Kidney (tissue), 14 donors: ENCODE data around the gene PTPN7. TPM values are rescaled to one million over a fixed set of nuclear protein-coding genes. Genes with fewer than 3 reads are reported as not detected.
"Not testable (repeated sequence)": the region's sequence is repeated elsewhere in the genome, so short reads cannot be mapped to it uniquely, and the experiment has no call there.

ENCODE experiments used
- DNase-seq, 5 donors: peaks; one replicate each; pipeline ENCODE4 v3.0.0-alpha.2; 2013 to 2020
- FAIRE-seq: peaks from 2 replicates; lab custom pipeline; 2012; peaks lifted over from hg19 to GRCh38; lab: Jason Lieb, UNC
- H3K27ac ChIP-seq, 2 donors: one replicate each; pipeline ENCODE4 v1.7.0; 2013; ENCODE audit warnings: low read depth in 2 of 2, low read length in 2 of 2, inconsistent platforms in 1 of 2
- H3K27me3 ChIP-seq: one replicate; pipeline ENCODE4 v1.7.1; 2013; ENCODE audit warnings: low read length, inconsistent platforms; ENCODE audit not compliant: control insufficient read depth, insufficient read depth
- H3K36me3 ChIP-seq, 3 donors: one replicate each; pipeline versions ENCODE4 v1.7.0 to v1.7.1; 2013; ENCODE audit warnings: low read length in 3 of 3, control low read depth in 1 of 3, inconsistent platforms in 1 of 3; ENCODE audit not compliant: insufficient read depth in 3 of 3, control insufficient read depth in 2 of 3
- H3K4me1 ChIP-seq, 3 donors: one replicate each; pipeline versions ENCODE4 v1.7.0 to v1.7.1; 2013; ENCODE audit warnings: low read length in 3 of 3, inconsistent platforms in 1 of 3, low read depth in 1 of 3; ENCODE audit not compliant: control insufficient read depth in 2 of 3, insufficient read depth in 2 of 3
- H3K4me3 ChIP-seq, 3 donors: one replicate each; pipeline versions ENCODE4 v1.7.0 to v1.8.1; 2013; ENCODE audit warnings: low read length in 3 of 3, control low read depth in 1 of 3, inconsistent platforms in 1 of 3
- H3K9ac ChIP-seq, 3 donors: one replicate each; pipeline versions ENCODE4 v1.7.0 to v1.7.1; 2013; ENCODE audit warnings: low read length in 3 of 3, control low read depth in 1 of 3, inconsistent platforms in 1 of 3
- H3K9me3 ChIP-seq, 3 donors: one replicate each; pipeline versions ENCODE4 v1.7.0 to v1.7.1; 2013; ENCODE audit warnings: low read length in 3 of 3, control low read depth in 1 of 3, inconsistent platforms in 1 of 3; ENCODE audit not compliant: control insufficient read depth in 2 of 3, insufficient read depth in 1 of 3
- CTCF ChIP-seq: IDR thresholded peaks from 3 replicates; pipeline ENCODE4 v1.5.1; 2012; ENCODE audit warnings: mild to moderate bottlenecking, moderate library complexity, borderline replicate concordance; ENCODE audit not compliant: insufficient read depth; ENCODE audit errors: extremely low read depth
- intact Hi-C: fragments of 100-400 bp; cut with DNase I; formaldehyde crosslinking; loops from one replicate; pipeline ENCODE4 v1.11.1; 2022
- polyA plus RNA-seq: library from polyadenylated mRNA; stranded (reverse); fragments of 350-450 nt; fragmentation: Illumina TruSeq; extraction: RNeasy Lipid Tissue Mini Kit (QIAGEN cat#74804); gene quantifications from one replicate; pipeline ENCODE4 v1.2.3, GENCODE V29; 2014; ENCODE audit warnings: low read depth, low replicate concordance; ENCODE audit not compliant: insufficient read depth
- total RNA-seq: library from RNA; stranded (reverse); fragmentation: NEBNext Ultra II Directional; extraction: Animal tissue kit (Norgen Biotek cat#: 25700); gene quantifications from one replicate; pipeline ENCODE4 v1.2.1, GENCODE V29; 2021
- donor health status: control.
- donor health status: control.
- donor health status: control.
- donor health status: control.
- donor health status: control.
- donor health status: DM: yes; HTN: yes; CAD: no.
- donor health status: Normal renal cell carcinoma (clear cell type).

Gene PTPN7
- total and polyA plus RNA-seq, 2 donors from 2014 or later, result 3.5 to 5.5 TPM

- H3K9ac ChIP-seq, result no peak overlapping the region
- H3K27ac ChIP-seq, result no peak overlapping the region
- no peaks in the 10 kb centered on the region for H3K27me3 ChIP-seq
- no peaks in the 10 kb centered on the region for H3K36me3 ChIP-seq
- no peaks in the 10 kb centered on the region for H3K9me3 ChIP-seq
- H3K4me3 ChIP-seq, result no peak overlapping the region
- intact Hi-C loops, result loop anchor here (5.0 to 10.0 kb wide), 2 partner anchors 131 to 533 kb away; partner anchors contain the start of gene SYT2
- no peak for TF ChIP-seq CTCF
- peak in 1 of 5 donors; percentile 54 for DNase-seq
- no peak for FAIRE-seq
- no peaks in the 10 kb centered on the region for H3K4me1 ChIP-seq
These were observed 21.2 kb upstream of the PTPN7 start for GRCh38 chr1:202181586-202181985.

GRCh38 chr1:202180751-202181139 is 20.3 kb upstream of the PTPN7 start:
- not testable (repeated sequence) for H3K9ac ChIP-seq, H3K27ac ChIP-seq, H3K4me3 ChIP-seq, H3K27me3 ChIP-seq, H3K9me3 ChIP-seq, H3K36me3 ChIP-seq, DNase-seq, H3K4me1 ChIP-seq, FAIRE-seq
- intact Hi-C loops, result loop anchor here (5.0 to 10.0 kb wide), 2 partner anchors 132 to 534 kb away; partner anchors contain the start of gene SYT2

GRCh38 chr1:202179828-202180750 is 19.7 kb upstream of the PTPN7 start:
- DNase-seq, result no peak
- Histone ChIP-seq H3K27me3 (no peaks in the 10 kb centered on the region), H3K36me3 (no peaks in the 10 kb centered on the region), H3K9me3 (no peaks in the 10 kb centered on the region), H3K4me3 (no peak overlapping the region), H3K9ac (no peak overlapping the region), H3K4me1 (no peaks in the 10 kb centered on the region), H3K27ac (no peak overlapping the region)
- TF ChIP-seq CTCF, result no peak
- no peak for FAIRE-seq
- intact Hi-C loops, result loop anchor here (5.0 to 10.0 kb wide), 2 partner anchors 132 to 535 kb away; partner anchors contain the start of gene SYT2
